Measurements from ENCODE around the gene HOXC5. TPM values are rescaled to one million over a fixed set of nuclear protein-coding genes. Genes with fewer than 3 reads are reported as not detected.
"Not testable (repeated sequence)": the region's sequence is repeated elsewhere in the genome, so short reads cannot be mapped to it uniquely, and the experiment has no call there.

Gene HOXC5
- total RNA-seq, 1 donor from 2014 or later: 2.7 TPM

DNA sequence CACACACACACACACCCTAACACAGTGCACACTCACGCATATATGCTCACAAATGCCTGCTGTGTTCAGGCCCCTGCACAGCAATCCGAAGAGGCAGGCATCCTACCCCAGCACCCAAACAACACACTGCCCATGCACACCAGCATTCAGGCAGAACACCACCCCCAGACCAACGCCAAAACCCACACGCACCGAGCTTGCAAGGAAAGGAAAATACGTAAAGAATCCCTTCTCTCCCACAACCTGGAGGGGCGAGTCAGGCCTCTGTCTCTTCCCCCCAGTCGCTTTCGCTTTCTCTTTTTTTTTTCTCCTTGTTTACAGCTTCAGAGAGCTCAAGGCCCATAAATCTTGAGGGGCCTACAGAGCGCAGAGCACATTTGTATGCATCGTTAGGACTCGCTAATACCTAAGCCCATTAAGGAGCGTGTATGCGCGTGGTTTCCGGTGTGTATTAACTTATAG is 48.2 kb downstream of the HOXC5 start:
- not testable (repeated sequence) for H3K36me3 Mint-ChIP-seq (ENCODE audit: insufficient read depth); H3K27me3 Mint-ChIP-seq; DNase-seq (ENCODE audit: low spot score, unreplicated experiment); H3K9me3 Mint-ChIP-seq (ENCODE audit: low read depth)
- H3K27ac Mint-ChIP-seq: peak overlapping the region; percentile 96
- H3K4me1 Mint-ChIP-seq (ENCODE audit: low read depth): peaks cover 65% of the 10 kb centered on the region
- H3K4me3 Mint-ChIP-seq (ENCODE audit: low read depth): peak overlapping the region; percentile 78

DNA sequence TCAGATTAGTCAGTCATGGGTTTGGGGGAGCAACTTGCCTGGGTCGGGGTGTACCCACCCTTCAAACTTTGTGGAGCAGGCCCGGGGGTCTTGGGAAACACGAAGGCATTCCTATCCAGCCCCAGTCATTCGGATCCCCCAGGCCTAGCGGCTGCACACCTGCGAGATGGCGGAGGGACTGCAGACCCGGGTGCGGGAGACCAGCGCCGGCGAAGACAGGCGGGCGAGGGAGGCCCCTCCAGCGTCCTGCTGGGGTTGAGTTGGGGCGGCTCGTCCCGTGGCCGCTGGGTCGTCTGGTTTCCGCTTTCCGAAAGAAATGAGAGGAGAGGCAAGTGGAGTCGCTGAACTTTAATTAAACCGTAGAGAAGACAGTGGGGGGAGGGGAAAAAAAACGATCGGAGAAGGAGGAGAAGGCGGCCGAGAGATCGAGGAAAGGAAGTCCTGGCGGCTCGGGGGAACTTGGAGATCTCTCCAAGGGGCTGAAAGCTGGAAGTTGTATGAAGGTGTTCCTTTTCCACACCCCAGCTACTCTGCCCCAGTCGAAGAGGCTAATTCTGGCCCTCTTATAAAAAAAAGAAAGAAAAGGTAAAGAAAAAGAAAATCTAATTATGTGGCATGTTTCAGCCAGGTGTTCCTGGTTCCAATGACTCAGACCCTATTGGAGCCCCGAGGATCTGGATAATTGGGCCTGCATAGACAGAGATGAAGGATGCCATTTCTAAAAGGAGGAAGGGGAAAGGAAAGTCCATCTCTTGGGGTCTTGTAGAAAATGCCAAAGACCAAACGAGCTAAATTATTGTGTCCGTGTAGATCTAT is 48.9 kb downstream of the HOXC5 start:
- H3K36me3 Mint-ChIP-seq (ENCODE audit: insufficient read depth); H3K27me3 Mint-ChIP-seq; H3K9me3 Mint-ChIP-seq (ENCODE audit: low read depth); DNase-seq (ENCODE audit: low spot score, unreplicated experiment): not testable (repeated sequence)
- Mint-ChIP-seq H3K27ac (peak overlapping the region; percentile 96), H3K4me1 (ENCODE audit: low read depth) (peaks cover 70% of the 10 kb centered on the region), H3K4me3 (ENCODE audit: low read depth) (peak overlapping the region; percentile 78)

DNA sequence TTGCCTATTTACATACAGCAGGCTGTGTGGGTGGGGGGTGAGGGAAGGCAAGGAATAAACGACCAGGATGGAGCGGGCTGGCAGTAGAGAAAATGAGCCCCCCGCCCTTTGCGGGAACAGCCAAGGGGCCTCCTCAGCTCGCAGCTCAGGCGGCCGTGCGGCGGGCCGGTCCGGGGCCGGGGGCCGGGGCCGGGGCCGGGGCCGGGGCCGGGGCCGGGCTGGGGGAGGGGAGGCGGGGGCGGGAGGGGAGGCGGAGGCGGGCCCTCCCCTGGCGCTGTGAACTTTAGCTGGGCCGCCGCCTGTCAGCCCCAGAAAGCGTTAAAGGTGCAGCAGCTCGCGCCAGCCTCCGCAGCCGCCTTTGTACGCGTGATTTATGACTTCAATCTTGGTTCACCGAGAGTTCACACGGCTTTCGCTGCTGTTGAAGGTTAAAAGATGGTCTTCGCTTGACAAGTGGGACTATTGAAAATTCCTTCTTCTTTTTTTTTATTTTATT is 49.6 kb downstream of the HOXC5 start:
- H3K9me3 Mint-ChIP-seq (ENCODE audit: low read depth): no peaks in the 10 kb centered on the region
- H3K4me1 Mint-ChIP-seq (ENCODE audit: low read depth): peaks cover 73% of the 10 kb centered on the region
- TF ChIP-seq, protein P1, sequence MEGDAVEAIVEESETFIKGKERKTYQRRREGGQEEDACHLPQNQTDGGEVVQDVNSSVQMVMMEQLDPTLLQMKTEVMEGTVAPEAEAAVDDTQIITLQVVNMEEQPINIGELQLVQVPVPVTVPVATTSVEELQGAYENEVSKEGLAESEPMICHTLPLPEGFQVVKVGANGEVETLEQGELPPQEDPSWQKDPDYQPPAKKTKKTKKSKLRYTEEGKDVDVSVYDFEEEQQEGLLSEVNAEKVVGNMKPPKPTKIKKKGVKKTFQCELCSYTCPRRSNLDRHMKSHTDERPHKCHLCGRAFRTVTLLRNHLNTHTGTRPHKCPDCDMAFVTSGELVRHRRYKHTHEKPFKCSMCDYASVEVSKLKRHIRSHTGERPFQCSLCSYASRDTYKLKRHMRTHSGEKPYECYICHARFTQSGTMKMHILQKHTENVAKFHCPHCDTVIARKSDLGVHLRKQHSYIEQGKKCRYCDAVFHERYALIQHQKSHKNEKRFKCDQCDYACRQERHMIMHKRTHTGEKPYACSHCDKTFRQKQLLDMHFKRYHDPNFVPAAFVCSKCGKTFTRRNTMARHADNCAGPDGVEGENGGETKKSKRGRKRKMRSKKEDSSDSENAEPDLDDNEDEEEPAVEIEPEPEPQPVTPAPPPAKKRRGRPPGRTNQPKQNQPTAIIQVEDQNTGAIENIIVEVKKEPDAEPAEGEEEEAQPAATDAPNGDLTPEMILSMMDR (IDR thresholded peaks at IDR 0.05; ENCODE audit: unreplicated experiment): no peak
- peak overlapping the region; percentile 78 for H3K4me3 Mint-ChIP-seq (ENCODE audit: low read depth)
- H3K36me3 Mint-ChIP-seq (ENCODE audit: insufficient read depth): no peaks in the 10 kb centered on the region
- peak overlapping the region; percentile 97 for H3K27ac Mint-ChIP-seq
- H3K27me3 Mint-ChIP-seq: no peaks in the 10 kb centered on the region
- DNase-seq (ENCODE audit: low spot score, unreplicated experiment): peak; percentile 45

Small RNAs within 50 kb of the gene (microRNA-seq; reads per million reads assigned to microRNA genes)
- not detected for gene MIR196A2 (ENCODE audit: borderline number of aligned reads, unreplicated experiment)
- gene MIR615 (ENCODE audit: borderline number of aligned reads, unreplicated experiment): 183 reads per million, percentile 62 among the genes with 10 or more reads in this experiment

Other genes with a start within 250 kb of the HOXC5 start
- not detected in 2 replicates for gene HOXC13, start 94.2 kb upstream of the HOXC5 start, total RNA-seq
- gene HOXC12, start 78.1 kb upstream of the HOXC5 start, total RNA-seq: not detected in 2 replicates
- gene HOXC11, start 59.9 kb upstream of the HOXC5 start, total RNA-seq: not detected in 2 replicates
- gene HOTAIR, start 58.1 kb upstream of the HOXC5 start, total RNA-seq: not detected in 2 replicates
- gene HOXC10, start 47.9 kb upstream of the HOXC5 start, total RNA-seq: not detected in 2 replicates
- gene HOXC9, start 32.9 kb upstream of the HOXC5 start, total RNA-seq: not detected in 2 replicates
- gene HOXC8, start 24.1 kb upstream of the HOXC5 start, total RNA-seq: not detected in 2 replicates
- gene HOXC6, start 4.6 kb upstream of the HOXC5 start, total RNA-seq: 0.17 and 0.27 TPM in 2 replicates
- 19.6 and 19.8 TPM in 2 replicates for gene HOXC4, start 20.8 kb downstream of the HOXC5 start, total RNA-seq
- gene SMUG1, start 155.9 kb downstream of the HOXC5 start, total RNA-seq: 53.1 and 57.6 TPM in 2 replicates
- 261 and 271 TPM in 2 replicates for gene CBX5, start 247.1 kb downstream of the HOXC5 start, total RNA-seq
- gene HNRNPA1, start 247.7 kb downstream of the HOXC5 start, total RNA-seq: 2,514 and 2,551 TPM in 2 replicates